HepG2 (cell line): ENCODE results near the gene NRSN2. TPM values are rescaled to one million over a fixed set of nuclear protein-coding genes. Genes with fewer than 3 reads are reported as not detected.
A peak's percentile ranks its signal among the peaks of the same experiment; 100 is the strongest.

Experiments
- CTCF ChIP-seq: sonication (generic); formaldehyde crosslinking; IDR thresholded peaks from 2 replicates; pipeline ENCODE4 v1.5.0; 2020; ENCODE audit warnings: mild to moderate bottlenecking, missing genetic modification reagents, moderate library complexity
- FIP1L1 ChIP-seq: fragments of 200-400 bp; formaldehyde crosslinking; IDR thresholded peaks from 2 replicates; pipeline ENCODE4 v1.6.1; 2018; ENCODE audit warnings: low read depth, mild to moderate bottlenecking, low read length, moderate library complexity, borderline replicate concordance; ENCODE audit not compliant: insufficient read depth
- GRHL1 ChIP-seq: sonication (generic); formaldehyde crosslinking; conservative IDR thresholded peaks from 2 replicates; pipeline ENCODE4 v1.8.0; 2022; ENCODE audit warnings: missing genetic modification reagents
- IKZF1 ChIP-seq: fragments of 450-650 bp; IDR thresholded peaks from 2 replicates; pipeline ENCODE4 v1.7.1; 2016
- IRX3 ChIP-seq: sonication (generic); formaldehyde crosslinking; IDR thresholded peaks from 2 replicates; pipeline ENCODE4 v1.8.1; 2023; ENCODE audit warnings: mild to moderate bottlenecking, low read depth, missing genetic modification reagents, borderline replicate concordance
- PATZ1 ChIP-seq: sonication (generic); formaldehyde crosslinking; IDR thresholded peaks from 2 replicates; pipeline ENCODE4 v1.4.0; 2020; ENCODE audit warnings: missing genetic modification reagents
- PRMT3 ChIP-seq: sonication (generic); formaldehyde crosslinking; IDR thresholded peaks from 2 replicates; pipeline ENCODE4 v1.8.1; 2022; ENCODE audit warnings: low read depth, mild to moderate bottlenecking, moderate library complexity, missing genetic modification reagents, borderline replicate concordance
- SNAI1 ChIP-seq: sonication (generic); formaldehyde crosslinking; IDR thresholded peaks from 2 replicates; pipeline ENCODE4 v1.5.0; 2020; ENCODE audit warnings: mild to moderate bottlenecking, missing genetic modification reagents, borderline replicate concordance
- SP4 ChIP-seq: sonication (generic); formaldehyde crosslinking; IDR thresholded peaks from 2 replicates; pipeline ENCODE4 v1.8.1; 2023; ENCODE audit warnings: mild to moderate bottlenecking, missing genetic modification reagents
- ZBTB1 ChIP-seq: sonication (generic); formaldehyde crosslinking; IDR thresholded peaks from 2 replicates; pipeline ENCODE4 v1.4.0; 2020; ENCODE audit warnings: missing genetic modification reagents, borderline replicate concordance
- ZBTB7B ChIP-seq: sonication (generic); formaldehyde crosslinking; IDR thresholded peaks from 2 replicates; pipeline ENCODE4 v1.4.0; 2020; ENCODE audit warnings: missing genetic modification reagents
- ZNF282 ChIP-seq: fragments of 450-650 bp; IDR thresholded peaks from 2 replicates; pipeline ENCODE4 v1.6.1; 2018; ENCODE audit not compliant: partially characterized antibody
- ZNF354B ChIP-seq: sonication (generic); formaldehyde crosslinking; IDR thresholded peaks from 2 replicates; pipeline ENCODE4 v1.8.0; 2022; ENCODE audit warnings: mild to moderate bottlenecking, missing genetic modification reagents
- ZNF484 ChIP-seq: sonication (generic); formaldehyde crosslinking; IDR thresholded peaks from 2 replicates; pipeline ENCODE4 v1.5.1; 2020; ENCODE audit warnings: mild to moderate bottlenecking, low read depth, missing genetic modification reagents, borderline replicate concordance
- ZNF737 ChIP-seq: sonication (generic); formaldehyde crosslinking; IDR thresholded peaks from 2 replicates; pipeline ENCODE4 v1.5.0; 2020; ENCODE audit warnings: missing genetic modification reagents, mild to moderate bottlenecking, borderline replicate concordance
- polyA plus RNA-seq, 8 experiments: library from polyadenylated mRNA; depleted of rRNA in 3 of 8; stranded (reverse) in 7 of 8; unstranded in 1 of 8; fragments of >200 nt; fragmentation: Illumina TruSeq in 4 of 8; extraction: Trizol in 4 of 8; gene quantifications; 2 replicates each; pipeline versions ENCODE4 v1.2.1 to v1.2.3, GENCODE V29; 2011 to 2016; ENCODE audit warnings: low read depth in 4 of 8, missing spikeins in 1 of 8, mixed read lengths in 1 of 8; ENCODE audit not compliant: insufficient read depth in 1 of 8
- total RNA-seq, 5 experiments: library from RNA; depleted of rRNA; stranded (reverse); fragments of >200 nt; fragmentation: Illumina TruSeq; extraction: Trizol; gene quantifications; 2 replicates each; pipeline ENCODE4 v1.2.3, GENCODE V29; 2016; ENCODE audit warnings: low read depth in 1 of 5

The NRSN2 gene
- total and polyA plus RNA-seq, 2 of the 13 experiments (the other 11 are each of a cell fraction or from before 2014, with no cell fraction given) = 32.3 to 49.4 TPM

GRCh38 chr20:361561-361960, 14.7 kb downstream of the NRSN2 start (continued):
- TF ChIP-seq PATZ1 (CRISPR knock-in tag) = no peak
- no peak for TF ChIP-seq FIP1L1
- TF ChIP-seq SP4 (CRISPR knock-in tag) = 0 out of 2 replicates have a peak, but pooled peaks have one; percentile 39
- no peak for TF ChIP-seq IKZF1
- 0 out of 2 replicates have a peak, but pooled peaks have one; percentile 34 for TF ChIP-seq ZNF737
- no peak for TF ChIP-seq ZNF282
- no peak for TF ChIP-seq IRX3 (CRISPR knock-in tag)
- TF ChIP-seq ZNF484 (CRISPR knock-in tag) = no peak
- no peak for TF ChIP-seq CTCF (CRISPR knock-in tag)
- no peak for TF ChIP-seq GRHL1 (CRISPR knock-in tag)
- no peak for TF ChIP-seq SNAI1
- TF ChIP-seq ZNF354B (CRISPR knock-in tag) = 0 out of 2 replicates have a peak, but pooled peaks have one; percentile 5
- TF ChIP-seq PRMT3 (CRISPR knock-in tag) = no peak
- no peak for TF ChIP-seq ZBTB7B (CRISPR knock-in tag)
- TF ChIP-seq ZBTB1 (CRISPR knock-in tag) = no peak
